CD14-positive monocyte (primary cell): ENCODE data around the gene ANKLE1. TPM values are rescaled to one million over a fixed set of nuclear protein-coding genes. Genes with fewer than 3 reads are reported as not detected.

Experiments
- DNase-seq, 3 donors: peaks; one replicate each; pipeline ENCODE4 v3.0.0-alpha.2; 2011 to 2022
- H2AFZ ChIP-seq: 2 replicates; pipeline ENCODE4 v1.6.0; 2012; ENCODE audit warnings: mild to moderate bottlenecking, low read depth, low read length, inconsistent platforms; ENCODE audit not compliant: insufficient read depth, poor library complexity, severe bottlenecking
- H3K27ac ChIP-seq, 2 donors: 1 replicate in 1 of 2; 2 replicates in 1 of 2; pipeline ENCODE4 v1.5.1; 2012 to 2013; ENCODE audit warnings: low read length in 2 of 2, control low read depth in 1 of 2, inconsistent platforms in 1 of 2, low read depth in 1 of 2, mild to moderate bottlenecking in 1 of 2
- H3K27me3 ChIP-seq, 2 donors: one replicate each; pipeline versions ENCODE4 v1.6.0 to v1.6.1; 2011 to 2013; ENCODE audit warnings: low read length in 2 of 2; ENCODE audit not compliant: control insufficient read depth in 2 of 2, insufficient read depth in 2 of 2
- H3K36me3 ChIP-seq, 2 donors: replicated peaks in 1 of 2; 1 replicate in 1 of 2; 2 replicates in 1 of 2; pipeline versions ENCODE4 v1.5.1 to v1.6.1; 2012 to 2013; ENCODE audit warnings: low read length in 2 of 2, control low read depth in 1 of 2, inconsistent platforms in 1 of 2, mild to moderate bottlenecking in 1 of 2; ENCODE audit not compliant: insufficient read depth in 2 of 2, control insufficient read depth in 1 of 2
- H3K4me1 ChIP-seq, 2 donors: 1 replicate in 1 of 2; 2 replicates in 1 of 2; pipeline versions ENCODE4 v1.5.1 to v1.6.1; 2012 to 2013; ENCODE audit warnings: low read length in 2 of 2, control low read depth in 1 of 2, inconsistent platforms in 1 of 2, mild to moderate bottlenecking in 1 of 2, moderate library complexity in 1 of 2; ENCODE audit not compliant: insufficient read depth in 2 of 2, control insufficient read depth in 1 of 2
- H3K4me2 ChIP-seq: replicated peaks from 2 replicates; pipeline ENCODE3; 2012; ENCODE audit warnings: low read length, moderate library complexity, mild to moderate bottlenecking; ENCODE audit not compliant: poor library complexity, severe bottlenecking; ENCODE audit errors: extremely low read depth
- H3K4me3 ChIP-seq, 3 experiments: fragments of 200-600 bp in 1 of 3; sonication (generic) in 1 of 3; replicated peaks in 1 of 3; 1 replicate in 2 of 3; 2 replicates in 1 of 3; pipeline ENCODE4 v1.5.1; 2011 to 2013; ENCODE audit warnings: low read length in 3 of 3, mild to moderate bottlenecking in 3 of 3, control low read depth in 2 of 3, low read depth in 2 of 3, inconsistent platforms in 1 of 3, moderate library complexity in 1 of 3
- H3K79me2 ChIP-seq: 2 replicates; pipeline ENCODE4 v1.6.0; 2012; ENCODE audit warnings: mild to moderate bottlenecking, control low read depth, inconsistent platforms, low read length, moderate library complexity; ENCODE audit not compliant: insufficient read depth
- H3K9ac ChIP-seq: 2 replicates; pipeline ENCODE4 v1.6.0; 2017; ENCODE audit warnings: low read length, mild to moderate bottlenecking; ENCODE audit not compliant: insufficient read depth, poor library complexity, severe bottlenecking
- H3K9me3 ChIP-seq, 2 donors: replicated peaks in 1 of 2; 1 replicate in 1 of 2; 2 replicates in 1 of 2; pipeline versions ENCODE4 v1.5.1 to v1.6.1; 2012 to 2013; ENCODE audit warnings: low read length in 2 of 2, control low read depth in 1 of 2; ENCODE audit not compliant: control insufficient read depth in 1 of 2, insufficient read depth in 1 of 2
- H4K20me1 ChIP-seq: 2 replicates; pipeline ENCODE4 v1.6.0; 2012; ENCODE audit warnings: mild to moderate bottlenecking, low read length, control low read depth, moderate library complexity; ENCODE audit not compliant: insufficient read depth
- H3K27ac Mint-ChIP-seq, 7 donors: one replicate each; pipeline ENCODE4 v1.8.0; 2020; ENCODE audit warnings: mild to moderate bottlenecking in 7 of 7, mixed read lengths in 7 of 7, moderate library complexity in 6 of 7, inconsistent platforms in 2 of 7
- H3K27me3 Mint-ChIP-seq, 3 donors: one replicate each; pipeline ENCODE4 v1.8.0; 2021 to 2022; ENCODE audit warnings: low read depth in 3 of 3, mild to moderate bottlenecking in 3 of 3, mixed read lengths in 3 of 3, moderate library complexity in 3 of 3, inconsistent platforms in 1 of 3
- H3K36me3 Mint-ChIP-seq, 2 donors: one replicate each; pipeline ENCODE4 v1.8.0; 2020; ENCODE audit warnings: mixed read lengths in 2 of 2, inconsistent platforms in 1 of 2, mild to moderate bottlenecking in 1 of 2
- H3K4me1 Mint-ChIP-seq: one replicate; pipeline ENCODE4 v1.8.0; 2020; ENCODE audit warnings: mild to moderate bottlenecking, mixed read lengths
- H3K4me3 Mint-ChIP-seq, 2 donors: one replicate each; pipeline ENCODE4 v1.8.0; 2020; ENCODE audit warnings: mild to moderate bottlenecking in 2 of 2, mixed read lengths in 2 of 2, moderate library complexity in 1 of 2
- H3K9me3 Mint-ChIP-seq, 7 donors: one replicate each; pipeline ENCODE4 v1.8.0; 2020 to 2022; ENCODE audit warnings: mixed read lengths in 7 of 7, mild to moderate bottlenecking in 6 of 7, moderate library complexity in 6 of 7, inconsistent platforms in 2 of 7
- CTCF ChIP-seq: fragments of 200-600 bp; IDR thresholded peaks from one replicate; pipeline ENCODE4 v1.8.0; 2022; ENCODE audit warnings: antibody characterized with exemption, mild to moderate bottlenecking
- WGBS: methylation state at CpG from one replicate; pipeline ENCODE4 v1.1.5; 2013; ENCODE audit warnings: missing lambda C conversion rate; ENCODE audit not compliant: insufficient coverage; 5-methylcytosine and 5-hydroxymethylcytosine counted together
- intact Hi-C, 2 donors: fragments of 100-400 bp; cut with micrococcal nuclease; formaldehyde crosslinking; loops; one replicate each; pipeline versions ENCODE4 v1.15.0 to v1.15.1; 2023
- polyA plus RNA-seq, 3 donors: library from polyadenylated mRNA; depleted of rRNA in 1 of 3; unstranded in 2 of 3; stranded (reverse) in 1 of 3; fragments of 300-500 nt in 2 of 3; fragments of >200 nt in 1 of 3; fragmentation: Illumina TruSeq in 2 of 3; gene quantifications; 1 replicate in 2 of 3; 2 replicates in 1 of 3; pipeline ENCODE4 v1.2.3, GENCODE V29; 2012 to 2021

ANKLE1 gene
- polyA plus RNA-seq, 3 donors: 1.3 to 8.5 (median 2.2) TPM

- H3K4me3 Mint-ChIP-seq: peak overlapping the region in 1 of 2 donors; percentile 28
- no peak for DNase-seq
- WGBS: 97% methylated on average over 3 of the region's 6 CpGs
- Histone ChIP-seq H3K9ac (no peak overlapping the region), H3K4me2 (no peak overlapping the region), H3K4me1 (peaks cover 14 to 26% of the 10 kb centered on the region in 2 donors), H3K27ac (no peak overlapping the region), H3K79me2 (peaks cover 6% of the 10 kb centered on the region), H3K9me3 (no peaks in the 10 kb centered on the region), H4K20me1 (peaks cover 31% of the 10 kb centered on the region), H2AFZ (no peak overlapping the region), H3K4me3 (no peak overlapping the region), H3K27me3 (peaks cover 0 to 7% of the 10 kb centered on the region in 2 donors), H3K36me3 (peaks cover 0 to 6% of the 10 kb centered on the region in 2 donors)
- no peak overlapping the region for H3K27ac Mint-ChIP-seq
- peaks cover 7 to 14% (median 13%) of the 10 kb centered on the region in 3 donors for H3K27me3 Mint-ChIP-seq
- peaks cover 19% of the 10 kb centered on the region for H3K4me1 Mint-ChIP-seq
- peaks cover 8 to 14% of the 10 kb centered on the region in 2 donors for H3K36me3 Mint-ChIP-seq
- TF ChIP-seq CTCF: no peak
- intact Hi-C loops: no loop called here
- peaks cover 0 to 6% (median 3%) of the 10 kb centered on the region in 7 donors for H3K9me3 Mint-ChIP-seq
These were observed 40.8 kb upstream of the ANKLE1 start for GRCh38 chr19:17240826-17241399.

- H3K4me2 ChIP-seq: no peak overlapping the region
- H3K79me2 ChIP-seq: peaks cover 6% of the 10 kb centered on the region
- intact Hi-C loops: no loop called here
- H3K4me1 Mint-ChIP-seq: peaks cover 26% of the 10 kb centered on the region
- H3K27me3 ChIP-seq: peaks cover 0 to 7% of the 10 kb centered on the region in 2 donors
- H3K36me3 Mint-ChIP-seq: peaks cover 7 to 10% of the 10 kb centered on the region in 2 donors
- H3K9ac ChIP-seq: no peak overlapping the region
- peaks cover 31% of the 10 kb centered on the region for H4K20me1 ChIP-seq
- H3K4me1 ChIP-seq: peaks cover 20 to 32% of the 10 kb centered on the region in 2 donors
- no peak for TF ChIP-seq CTCF
- H3K9me3 ChIP-seq: no peaks in the 10 kb centered on the region
- H3K9me3 Mint-ChIP-seq: peaks cover 0 to 6% (median 3%) of the 10 kb centered on the region in 7 donors
- peaks cover 7 to 19% (median 15%) of the 10 kb centered on the region in 3 donors for H3K27me3 Mint-ChIP-seq
- H3K36me3 ChIP-seq: peaks cover 0 to 6% of the 10 kb centered on the region in 2 donors
- H3K27ac ChIP-seq: no peak overlapping the region
- DNase-seq: no peak
- H3K4me3 Mint-ChIP-seq: peak overlapping the region in 1 of 2 donors; percentile 62
- no peak overlapping the region for H2AFZ ChIP-seq
- peak overlapping the region in 1 of 7 donors; percentile 25 for H3K27ac Mint-ChIP-seq
- WGBS: no CpG with 5 or more reads among the region's 8 CpGs
- H3K4me3 ChIP-seq: no peak overlapping the region
These were observed 39.1 kb upstream of the ANKLE1 start for GRCh38 chr19:17242431-17243208.
